GDM1 (cell line): ENCODE data around the gene KCNJ1.

Source experiments
- DNase-seq: peaks from one replicate; lab custom pipeline; 2025; lab: John Stamatoyannopoulos, UW

Gene KCNJ1

GRCh38 chr11:128867277-128867676, at the start of gene KCNJ1:
Gene KCNJ1, minus strand, starts transcription at chr11:128867296. Its CDS starts 27,053 bp downstream, at chr11:128840243.
- DNase-seq: no peak

GRCh38 chr11:128916681-128917080, 49.6 kb upstream of the KCNJ1 start:
- no peak for DNase-seq

- DNase-seq: no peak
These were observed 49.0 kb upstream of the KCNJ1 start for GRCh38 chr11:128916037-128916572.

GRCh38 chr11:128915149-128915521, 48.0 kb upstream of the KCNJ1 start:
- DNase-seq: no peak

GRCh38 chr11:128914216-128915148, 47.4 kb upstream of the KCNJ1 start:
- DNase-seq: no peak

- DNase-seq: no peak
These were observed 46.7 kb upstream of the KCNJ1 start for GRCh38 chr11:128913806-128914205.

- DNase-seq: no peak
These were observed 44.6 kb upstream of the KCNJ1 start for GRCh38 chr11:128911701-128912100.

GRCh38 chr11:128911239-128911638, 44.1 kb upstream of the KCNJ1 start:
- DNase-seq: no peak

GRCh38 chr11:128910576-128910975, 43.5 kb upstream of the KCNJ1 start:
- no peak for DNase-seq

GRCh38 chr11:128909438-128910125, 42.5 kb upstream of the KCNJ1 start:
- no peak for DNase-seq

- peak; percentile 78 for DNase-seq
These were observed 41.5 kb upstream of the KCNJ1 start for GRCh38 chr11:128908391-128909246.

GRCh38 chr11:128907585-128907984, 40.5 kb upstream of the KCNJ1 start:
- DNase-seq: no peak

GRCh38 chr11:128906185-128907050, 39.3 kb upstream of the KCNJ1 start:
- no peak for DNase-seq

- no peak for DNase-seq
These were observed 38.5 kb upstream of the KCNJ1 start for GRCh38 chr11:128905345-128906184.

GRCh38 chr11:128904656-128905344, 37.7 kb upstream of the KCNJ1 start:
- DNase-seq: no peak

GRCh38 chr11:128904303-128904655, 37.2 kb upstream of the KCNJ1 start:
- DNase-seq: no peak

- DNase-seq: no peak
These were observed 36.4 kb upstream of the KCNJ1 start for GRCh38 chr11:128903248-128904061.

- no peak for DNase-seq
These were observed 35.5 kb upstream of the KCNJ1 start for GRCh38 chr11:128902515-128903066.
